Bronchial epithelial cell (primary cell): ENCODE measurements around the gene SLC12A6. TPM values are rescaled to one million over a fixed set of nuclear protein-coding genes. Genes with fewer than 3 reads are reported as not detected.

ENCODE experiments used
- DNase-seq: peaks from one replicate; pipeline ENCODE4 v3.0.0-alpha.2; 2010; ENCODE audit warnings: low read depth
- FAIRE-seq: peaks from 2 replicates; lab custom pipeline; 2011; peaks lifted over from hg19 to GRCh38; lab: Jason Lieb, UNC
- H3K27me3 ChIP-seq: 2 replicates; pipeline ENCODE4 v1.5.1; 2011; ENCODE audit warnings: low read length; ENCODE audit not compliant: control insufficient read depth, insufficient read depth
- H3K36me3 ChIP-seq: 2 replicates; pipeline ENCODE4 v1.5.1; 2011; ENCODE audit warnings: low read length; ENCODE audit not compliant: control insufficient read depth, insufficient read depth
- H3K4me3 ChIP-seq: 2 replicates; pipeline ENCODE4 v1.5.1; 2011; ENCODE audit warnings: mild to moderate bottlenecking, low read depth, low read length, control low read depth
- total RNA-seq: library from RNA; depleted of rRNA; stranded (reverse); fragments of >200 nt; gene quantifications from 2 replicates; pipeline ENCODE4 v1.2.1, GENCODE V29; 2014
- TF ChIP-seq, protein P1 (sequence below): IDR thresholded peaks from 2 replicates; pipeline ENCODE4 v1.5.1; 2011; ENCODE audit warnings: mild to moderate bottlenecking, moderate library complexity, low read length, control low read depth, inconsistent platforms; ENCODE audit not compliant: insufficient read depth, severe bottlenecking

SLC12A6 gene
- total RNA-seq, 1 donor from 2014 or later, result 24.5 TPM

DNA sequence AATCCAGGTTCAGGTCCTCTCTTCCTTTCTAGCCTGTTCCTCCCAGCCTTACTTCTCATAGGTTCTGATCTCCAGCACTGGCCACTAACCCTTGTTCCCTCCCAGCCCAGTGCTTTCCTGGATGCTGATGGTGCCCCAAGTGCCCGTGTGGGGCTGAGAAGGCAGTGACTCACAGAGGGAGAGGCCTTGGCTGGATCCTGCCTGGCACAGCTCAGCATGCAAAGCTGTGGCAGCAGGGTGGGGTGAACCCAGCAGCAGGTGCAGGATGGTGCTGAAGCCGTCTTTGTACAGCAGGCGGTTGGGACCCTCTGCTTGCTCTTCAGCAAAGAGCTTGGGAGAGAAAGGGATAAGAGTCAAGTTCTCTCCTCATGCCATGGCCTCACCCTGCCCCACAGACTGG lies 21.8 kb upstream of the SLC12A6 start:
- no peaks in the 10 kb centered on the region for H3K27me3 ChIP-seq
- DNase-seq (peak; percentile 33), FAIRE-seq (no peak)
- TF ChIP-seq, protein P1, sequence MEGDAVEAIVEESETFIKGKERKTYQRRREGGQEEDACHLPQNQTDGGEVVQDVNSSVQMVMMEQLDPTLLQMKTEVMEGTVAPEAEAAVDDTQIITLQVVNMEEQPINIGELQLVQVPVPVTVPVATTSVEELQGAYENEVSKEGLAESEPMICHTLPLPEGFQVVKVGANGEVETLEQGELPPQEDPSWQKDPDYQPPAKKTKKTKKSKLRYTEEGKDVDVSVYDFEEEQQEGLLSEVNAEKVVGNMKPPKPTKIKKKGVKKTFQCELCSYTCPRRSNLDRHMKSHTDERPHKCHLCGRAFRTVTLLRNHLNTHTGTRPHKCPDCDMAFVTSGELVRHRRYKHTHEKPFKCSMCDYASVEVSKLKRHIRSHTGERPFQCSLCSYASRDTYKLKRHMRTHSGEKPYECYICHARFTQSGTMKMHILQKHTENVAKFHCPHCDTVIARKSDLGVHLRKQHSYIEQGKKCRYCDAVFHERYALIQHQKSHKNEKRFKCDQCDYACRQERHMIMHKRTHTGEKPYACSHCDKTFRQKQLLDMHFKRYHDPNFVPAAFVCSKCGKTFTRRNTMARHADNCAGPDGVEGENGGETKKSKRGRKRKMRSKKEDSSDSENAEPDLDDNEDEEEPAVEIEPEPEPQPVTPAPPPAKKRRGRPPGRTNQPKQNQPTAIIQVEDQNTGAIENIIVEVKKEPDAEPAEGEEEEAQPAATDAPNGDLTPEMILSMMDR, result no peak
- peaks cover 10% of the 10 kb centered on the region for H3K36me3 ChIP-seq
- H3K4me3 ChIP-seq, result no peak overlapping the region

DNA sequence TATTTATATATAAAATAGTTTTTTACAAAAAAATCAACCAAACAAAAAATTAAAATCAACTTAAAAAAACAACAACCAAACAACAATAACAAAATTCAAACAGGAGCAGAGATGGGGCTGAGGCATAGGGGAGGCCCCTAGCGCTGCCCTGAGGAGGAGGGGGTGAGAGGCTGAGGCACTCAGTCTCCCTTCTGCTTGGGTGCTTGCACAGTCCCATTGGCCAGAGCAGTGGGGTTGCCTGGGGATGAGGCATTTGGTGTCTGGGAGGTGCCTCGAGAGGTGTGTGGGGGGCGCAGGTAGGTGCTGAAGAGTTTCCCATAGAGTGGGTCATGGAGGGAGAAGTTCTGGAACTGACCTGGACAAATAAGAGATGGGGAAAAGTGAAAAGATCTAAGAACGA lies 21.4 kb upstream of the SLC12A6 start:
- Histone ChIP-seq H3K4me3 (no peak overlapping the region), H3K36me3 (peaks cover 10% of the 10 kb centered on the region), H3K27me3 (no peaks in the 10 kb centered on the region)
- DNase-seq (no peak), FAIRE-seq (no peak)
- TF ChIP-seq, protein P1, result no peak

DNA sequence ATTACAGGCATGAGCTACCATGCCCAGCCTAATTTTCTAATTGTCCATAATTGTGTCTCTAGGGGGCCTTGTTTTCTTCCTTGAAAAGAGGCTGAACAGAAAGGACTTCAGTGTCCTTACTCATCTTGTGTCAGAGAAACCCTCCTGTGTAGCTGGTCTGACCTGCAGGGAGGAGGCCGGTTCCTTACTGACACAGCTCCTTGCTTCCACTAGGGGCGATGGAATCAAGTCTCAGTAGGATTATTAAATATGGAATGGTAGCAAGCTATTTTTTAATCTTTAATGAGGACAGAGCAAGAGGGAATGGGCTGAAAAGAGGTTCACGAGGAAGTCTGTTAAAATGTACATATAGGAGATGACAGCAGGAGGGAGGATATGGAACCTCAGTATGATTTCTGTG lies 20.8 kb upstream of the SLC12A6 start:
- TF ChIP-seq, protein P1, result no peak
- no peak overlapping the region for H3K4me3 ChIP-seq
- DNase-seq, result no peak
- peaks cover 10% of the 10 kb centered on the region for H3K36me3 ChIP-seq
- no peak for FAIRE-seq
- no peaks in the 10 kb centered on the region for H3K27me3 ChIP-seq

DNA sequence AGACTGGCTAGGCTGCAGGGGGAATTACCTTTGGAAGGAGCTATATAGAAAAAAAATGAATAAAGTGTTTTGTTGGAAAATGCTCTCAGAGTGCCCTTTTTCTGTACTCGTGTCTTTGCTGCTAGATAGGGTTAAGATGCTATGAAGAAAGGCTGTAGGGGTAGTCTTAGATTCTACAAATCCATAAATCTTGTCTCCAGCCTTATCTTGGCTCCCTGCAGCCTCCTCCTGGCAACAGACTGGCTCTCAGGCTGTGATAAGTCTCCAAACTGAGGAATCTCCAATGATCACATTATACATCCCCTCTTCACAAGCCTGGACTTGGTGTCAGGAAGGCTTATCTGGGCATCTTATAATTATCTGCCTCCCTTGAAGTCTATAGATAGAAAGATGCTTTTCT lies 20.1 kb upstream of the SLC12A6 start:
- H3K36me3 ChIP-seq, result peaks cover 10% of the 10 kb centered on the region
- H3K4me3 ChIP-seq, result no peak overlapping the region
- no peaks in the 10 kb centered on the region for H3K27me3 ChIP-seq
- TF ChIP-seq, protein P1, result no peak
- no peak for FAIRE-seq
- no peak for DNase-seq

DNA sequence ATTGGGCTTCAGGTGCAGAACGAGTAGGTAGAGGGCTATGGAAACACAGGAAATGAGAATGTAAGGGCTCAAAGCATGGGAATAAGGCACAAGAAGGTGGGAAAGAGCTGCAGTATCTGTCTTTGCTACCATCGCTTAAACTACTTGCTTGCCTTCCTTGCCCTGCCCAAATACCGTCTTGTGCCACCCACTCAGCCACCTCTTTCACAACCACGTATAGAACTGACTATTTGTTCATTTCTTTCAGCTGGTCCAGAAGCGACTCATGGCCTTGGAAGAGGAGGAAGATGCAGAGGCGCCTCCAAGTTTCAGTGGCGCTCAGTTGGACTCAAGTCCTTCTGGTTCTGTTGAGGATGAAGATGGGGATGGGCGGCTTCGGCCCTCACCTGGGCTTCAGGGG lies 17.7 kb upstream of the SLC12A6 start:
- FAIRE-seq, result peak; percentile 13
- Histone ChIP-seq H3K36me3 (peaks cover 6% of the 10 kb centered on the region), H3K4me3 (no peak overlapping the region), H3K27me3 (no peaks in the 10 kb centered on the region)
- TF ChIP-seq, protein P1, result no peak
- peak; percentile 46 for DNase-seq

DNA sequence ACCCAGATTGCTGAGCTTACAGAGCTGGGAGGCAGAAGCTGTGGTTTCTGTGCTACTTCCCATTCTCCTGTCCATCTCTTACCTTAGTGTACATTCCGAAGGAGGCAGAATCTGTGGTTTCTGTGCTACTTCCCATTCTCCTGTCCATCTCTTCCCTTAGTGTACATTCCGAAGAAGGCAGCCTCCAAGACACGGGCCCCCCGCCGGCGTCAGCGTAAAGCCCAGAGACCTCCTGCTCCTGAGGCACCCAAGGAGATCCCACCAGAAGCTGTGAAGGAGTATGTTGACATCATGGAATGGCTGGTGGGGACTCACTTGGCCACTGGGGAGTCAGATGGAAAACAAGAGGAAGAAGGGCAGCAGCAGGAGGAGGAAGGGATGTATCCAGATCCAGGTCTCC lies 16.7 kb upstream of the SLC12A6 start:
- DNase-seq (no peak), FAIRE-seq (no peak)
- peaks cover 4% of the 10 kb centered on the region for H3K36me3 ChIP-seq
- no peak overlapping the region for H3K4me3 ChIP-seq
- TF ChIP-seq, protein P1, result no peak
- no peaks in the 10 kb centered on the region for H3K27me3 ChIP-seq
